Measurements from ENCODE around the gene PTGFRN. TPM values are rescaled to one million over a fixed set of nuclear protein-coding genes. Genes with fewer than 3 reads are reported as not detected.

PTGFRN gene
- total RNA-seq, 3 donors from 2014 or later (not counting 1 experiment from before 2014, with no cell fraction given), result 0.71 to 1.4 (median 0.79) TPM

Other genes starting within 250 kb of the PTGFRN start
- gene IGSF3, start 242.2 kb upstream of the PTGFRN start, total RNA-seq, result under 1 TPM in 2 of 3 donors, not detected in 1; 0.05 to 0.14 TPM
- 10 to 100 TPM; 30.4 to 93.4 (median 60.8) TPM for gene CD2, start 155.5 kb upstream of the PTGFRN start, total RNA-seq
- gene CD101, start 91.8 kb downstream of the PTGFRN start, total RNA-seq, result 1 to 10 TPM in 2 of 3 donors, under 1 TPM in 1; 0.82 to 3.1 (median 2.5) TPM
- gene TTF2, start 150.4 kb downstream of the PTGFRN start, total RNA-seq, result 10 to 100 TPM; 17.9 to 24.7 (median 23.9) TPM
- gene TRIM45, start 211.8 kb downstream of the PTGFRN start, total RNA-seq, result 1 to 10 TPM in 1 of 3 donors, under 1 TPM in 2; 0.33 to 1.2 (median 0.77) TPM